ENCODE measurements around the gene COX6B2. TPM values are rescaled to one million over a fixed set of nuclear protein-coding genes. Genes with fewer than 3 reads are reported as not detected.

Gene COX6B2
- total RNA-seq, 2 donors from 2014 or later, result 10.2 TPM; not detected in 1

DNA sequence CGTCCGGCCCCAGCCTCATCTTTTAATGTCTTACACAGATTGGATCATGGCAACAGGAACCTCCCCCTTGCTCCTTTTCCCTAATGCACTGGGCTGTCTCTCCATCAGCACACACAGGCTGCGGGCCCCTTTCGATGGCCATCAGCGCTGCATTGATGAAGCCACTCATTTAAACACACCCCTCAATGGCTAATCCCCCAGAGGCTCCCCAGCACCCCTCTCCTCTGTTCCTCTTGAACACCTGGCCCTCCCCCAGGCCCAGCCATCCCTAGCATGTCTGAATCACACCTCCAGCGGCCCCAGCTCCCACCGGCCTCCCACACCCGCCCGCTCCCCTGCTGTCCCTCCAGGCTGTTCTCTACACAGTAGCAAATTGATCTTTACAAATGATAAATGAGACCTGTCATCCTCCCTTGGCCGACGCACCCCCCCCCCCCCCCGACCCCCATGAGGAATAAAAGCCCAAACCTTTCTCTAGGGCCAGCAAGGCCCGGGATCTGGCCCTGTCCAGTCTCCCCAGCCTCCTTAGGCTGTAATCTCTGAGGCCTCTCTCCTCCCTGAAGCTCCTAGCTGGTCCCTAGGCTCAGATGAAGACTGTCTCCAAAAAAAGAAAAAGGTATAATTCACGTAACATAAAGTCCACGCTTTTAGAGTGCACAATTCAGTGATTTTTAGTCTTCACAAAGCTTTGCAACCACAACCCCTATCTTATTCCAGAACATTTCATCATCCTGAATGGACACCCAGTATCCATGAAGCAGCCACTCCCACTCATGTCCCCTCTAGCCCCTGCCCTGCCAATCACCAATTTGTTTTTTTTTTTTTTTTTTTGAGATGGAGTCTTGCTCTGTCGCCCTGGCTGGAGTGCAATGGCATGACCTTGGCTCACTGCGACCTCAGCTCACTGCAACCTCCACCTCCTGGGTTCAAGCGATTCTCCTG, 38.6 kb upstream of the COX6B2 start:
- peaks cover 7% of the 10 kb centered on the region for H3K4me1 ChIP-seq (replicated peaks)
- intact Hi-C loops (cut with DNase I), result no loop called here
- peaks cover 0 to under 1% of the 10 kb centered on the region in 2 donors for H3K36me3 ChIP-seq
- 66% methylated on average over 18 of the region's 18 CpGs for WGBS
- DNase-seq (ENCODE audit: low spot score), result no peak
- H3K27me3 ChIP-seq (replicated peaks; ENCODE audit: insufficient read depth), result no peaks in the 10 kb centered on the region
- TF ChIP-seq POLR2AphosphoS5 (IDR thresholded peaks at IDR 0.05) (no peak), POLR2A (IDR thresholded peaks at IDR 0.05) (no peak)
- TF ChIP-seq, protein P1, sequence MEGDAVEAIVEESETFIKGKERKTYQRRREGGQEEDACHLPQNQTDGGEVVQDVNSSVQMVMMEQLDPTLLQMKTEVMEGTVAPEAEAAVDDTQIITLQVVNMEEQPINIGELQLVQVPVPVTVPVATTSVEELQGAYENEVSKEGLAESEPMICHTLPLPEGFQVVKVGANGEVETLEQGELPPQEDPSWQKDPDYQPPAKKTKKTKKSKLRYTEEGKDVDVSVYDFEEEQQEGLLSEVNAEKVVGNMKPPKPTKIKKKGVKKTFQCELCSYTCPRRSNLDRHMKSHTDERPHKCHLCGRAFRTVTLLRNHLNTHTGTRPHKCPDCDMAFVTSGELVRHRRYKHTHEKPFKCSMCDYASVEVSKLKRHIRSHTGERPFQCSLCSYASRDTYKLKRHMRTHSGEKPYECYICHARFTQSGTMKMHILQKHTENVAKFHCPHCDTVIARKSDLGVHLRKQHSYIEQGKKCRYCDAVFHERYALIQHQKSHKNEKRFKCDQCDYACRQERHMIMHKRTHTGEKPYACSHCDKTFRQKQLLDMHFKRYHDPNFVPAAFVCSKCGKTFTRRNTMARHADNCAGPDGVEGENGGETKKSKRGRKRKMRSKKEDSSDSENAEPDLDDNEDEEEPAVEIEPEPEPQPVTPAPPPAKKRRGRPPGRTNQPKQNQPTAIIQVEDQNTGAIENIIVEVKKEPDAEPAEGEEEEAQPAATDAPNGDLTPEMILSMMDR (IDR thresholded peaks at IDR 0.05), result no peak
- no peak overlapping the region for H3K4me3 ChIP-seq
- H3K9me3 ChIP-seq, result no peaks in the 10 kb centered on the region
- H3K27ac ChIP-seq, result no peak overlapping the region

- no peaks in the 10 kb centered on the region for H3K9me3 ChIP-seq
- intact Hi-C loops (cut with DNase I), result no loop called here
- H3K4me3 ChIP-seq, result no peak overlapping the region
- no peaks in the 10 kb centered on the region for H3K27me3 ChIP-seq (replicated peaks; ENCODE audit: insufficient read depth)
- no peak overlapping the region for H3K27ac ChIP-seq
- peaks cover 0 to 5% of the 10 kb centered on the region in 2 donors for H3K36me3 ChIP-seq
- peaks cover 18% of the 10 kb centered on the region for H3K4me1 ChIP-seq (replicated peaks)
- 75% methylated on average over 18 of the region's 18 CpGs for WGBS
- no peak for DNase-seq (ENCODE audit: low spot score)
- TF ChIP-seq POLR2A (IDR thresholded peaks at IDR 0.05), result no peak
- TF ChIP-seq, protein P1 (IDR thresholded peaks at IDR 0.05), result no peak
- TF ChIP-seq POLR2AphosphoS5 (IDR thresholded peaks at IDR 0.05), result no peak
These were observed 37.4 kb upstream of the COX6B2 start for GRCh38 chr19:55391702-55392615.

DNA sequence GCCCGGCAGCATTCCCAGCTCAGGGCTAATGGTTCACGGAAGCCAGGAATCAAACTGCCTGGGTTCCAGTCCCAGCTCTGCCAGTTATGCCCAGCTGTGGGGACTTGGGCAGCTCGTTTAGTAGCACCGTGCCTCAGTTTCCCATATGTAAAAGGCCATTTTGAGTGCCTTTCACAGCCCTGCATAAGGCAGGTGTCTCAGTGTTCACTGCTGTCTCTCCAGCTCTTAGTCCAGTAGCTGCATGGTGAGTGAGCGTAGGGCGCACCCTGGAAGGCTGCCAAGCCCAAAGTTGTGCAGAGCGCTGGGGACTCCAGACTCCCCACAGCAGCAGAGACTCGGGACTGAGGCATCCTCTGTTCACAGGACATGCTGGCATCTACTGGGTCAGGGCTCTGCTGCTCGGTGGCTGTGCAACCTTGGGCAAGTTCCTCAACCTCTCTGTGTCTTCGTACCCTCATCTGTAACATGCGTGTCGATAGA, 36.7 kb upstream of the COX6B2 start:
- no peak for TF ChIP-seq POLR2A (IDR thresholded peaks at IDR 0.05)
- no peak for TF ChIP-seq POLR2AphosphoS5 (IDR thresholded peaks at IDR 0.05)
- TF ChIP-seq, protein P1 (IDR thresholded peaks at IDR 0.05), result no peak
- H3K27ac ChIP-seq, result no peak overlapping the region
- peaks cover 20% of the 10 kb centered on the region for H3K4me1 ChIP-seq (replicated peaks)
- no peaks in the 10 kb centered on the region for H3K27me3 ChIP-seq (replicated peaks; ENCODE audit: insufficient read depth)
- DNase-seq (ENCODE audit: low spot score), result no peak
- peaks cover 0 to 5% of the 10 kb centered on the region in 2 donors for H3K36me3 ChIP-seq
- intact Hi-C loops (cut with DNase I), result no loop called here
- no peaks in the 10 kb centered on the region for H3K9me3 ChIP-seq
- no peak overlapping the region for H3K4me3 ChIP-seq
- 75% methylated on average over 11 of the region's 12 CpGs for WGBS

DNA sequence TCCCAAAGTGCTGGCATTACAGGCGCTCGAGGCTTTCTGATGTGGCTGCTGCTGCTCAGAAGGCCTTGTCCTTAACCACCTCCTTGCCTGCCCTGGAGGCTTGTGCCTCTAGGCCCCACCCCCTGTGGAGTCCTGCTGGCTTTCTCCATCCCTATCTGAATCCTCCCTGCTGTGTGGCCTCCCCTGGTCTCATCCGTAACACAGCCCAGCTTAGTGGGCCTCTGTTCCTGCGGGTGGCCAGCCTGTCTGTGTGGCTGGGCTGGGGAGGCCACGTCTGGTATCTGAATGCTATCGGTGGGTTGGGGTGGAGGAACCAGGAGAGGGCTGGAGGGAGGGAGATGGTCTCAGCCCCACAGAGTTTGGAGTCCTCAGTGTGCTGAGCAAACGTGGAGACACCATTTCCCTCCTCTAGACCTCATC, 36.0 kb upstream of the COX6B2 start:
- WGBS, result 69% methylated on average over 7 of the region's 7 CpGs
- Histone ChIP-seq H3K4me1 (replicated peaks) (peaks cover 20% of the 10 kb centered on the region), H3K9me3 (no peaks in the 10 kb centered on the region), H3K27me3 (replicated peaks; ENCODE audit: insufficient read depth) (no peaks in the 10 kb centered on the region), H3K36me3 (peaks cover 0 to 5% of the 10 kb centered on the region in 2 donors), H3K4me3 (no peak overlapping the region), H3K27ac (no peak overlapping the region)
- intact Hi-C loops (cut with DNase I), result no loop called here
- TF ChIP-seq, protein P1 (IDR thresholded peaks at IDR 0.05), result no peak
- TF ChIP-seq POLR2A (IDR thresholded peaks at IDR 0.05) (no peak), POLR2AphosphoS5 (IDR thresholded peaks at IDR 0.05) (no peak)
- no peak for DNase-seq (ENCODE audit: low spot score)

All from prostate gland (tissue), 2 donors.